Measurements from ENCODE around the gene IDH2. TPM values are rescaled to one million over a fixed set of nuclear protein-coding genes. Genes with fewer than 3 reads are reported as not detected.

Gene IDH2
- total RNA-seq, 1 donor from 2014 or later, result 126 TPM

- Mint-ChIP-seq H3K36me3 (peaks cover 2% of the 10 kb centered on the region), H3K4me3 (peak overlapping the region; percentile 85), H3K27me3 (ENCODE audit: low read depth) (no peaks in the 10 kb centered on the region), H3K27ac (peak overlapping the region; percentile 94), H3K4me1 (peaks cover 70% of the 10 kb centered on the region), H3K9me3 (no peaks in the 10 kb centered on the region)
- no peak for DNase-seq (ENCODE audit: low spot score in 2 of 2, unreplicated experiment in 2 of 2)
- TF ChIP-seq CTCF (IDR thresholded peaks at IDR 0.05; ENCODE audit: unreplicated experiment), result no peak
Measured at GRCh38 chr15:90099868-90100831, 2.1 kb downstream of the IDH2 start.

DNA sequence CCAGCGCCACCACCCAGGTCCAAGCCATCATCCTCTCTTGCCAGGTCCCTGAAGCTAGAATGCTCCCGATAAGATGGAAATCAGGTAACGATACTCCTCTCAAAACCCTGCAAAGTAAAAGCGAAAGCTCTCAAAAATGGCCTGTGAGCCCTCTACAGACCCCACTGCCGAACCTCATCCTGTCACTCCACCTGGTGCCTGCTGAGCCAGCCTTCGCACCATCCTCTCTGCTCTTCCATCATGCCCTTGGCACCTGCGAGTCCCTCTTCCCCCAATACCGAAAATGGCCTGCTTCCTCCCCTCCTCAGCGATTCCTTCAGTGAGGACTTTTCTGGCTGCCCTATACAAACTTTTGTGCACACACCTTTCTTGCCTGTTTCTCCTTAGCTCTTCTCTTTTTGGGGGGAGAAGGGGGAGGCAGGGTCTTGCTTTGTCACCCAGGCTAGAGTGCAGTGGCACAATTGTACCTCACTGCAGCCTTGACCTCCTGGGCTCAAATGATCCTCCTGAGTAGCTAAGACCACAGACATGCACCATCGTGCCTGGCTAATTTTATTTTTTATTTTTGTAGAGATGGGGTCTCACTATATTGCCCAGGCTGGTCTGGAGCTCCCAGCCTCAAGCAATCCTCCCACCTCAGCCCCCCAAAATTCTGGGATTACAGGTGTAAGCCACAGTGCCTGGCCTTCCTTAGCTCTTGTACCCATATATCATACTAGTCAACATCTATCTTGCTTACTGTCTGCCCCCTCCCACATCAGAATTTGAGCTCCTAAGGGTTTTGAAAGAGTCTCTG, 3.0 kb downstream of the IDH2 start:
- Mint-ChIP-seq H3K27me3 (ENCODE audit: low read depth) (no peaks in the 10 kb centered on the region), H3K9me3 (no peaks in the 10 kb centered on the region), H3K27ac (peak overlapping the region; percentile 93), H3K4me3 (no peak overlapping the region), H3K36me3 (peaks cover 2% of the 10 kb centered on the region), H3K4me1 (peaks cover 66% of the 10 kb centered on the region)
- no peak for TF ChIP-seq CTCF (IDR thresholded peaks at IDR 0.05; ENCODE audit: unreplicated experiment)
- no peak for DNase-seq (ENCODE audit: low spot score in 2 of 2, unreplicated experiment in 2 of 2)

GRCh38 chr15:90097475-90097874, 4.8 kb downstream of the IDH2 start:
- H3K27ac Mint-ChIP-seq, result peak overlapping the region; percentile 74
- TF ChIP-seq CTCF (IDR thresholded peaks at IDR 0.05; ENCODE audit: unreplicated experiment), result no peak
- no peaks in the 10 kb centered on the region for H3K27me3 Mint-ChIP-seq (ENCODE audit: low read depth)
- peaks cover 2% of the 10 kb centered on the region for H3K36me3 Mint-ChIP-seq
- H3K4me1 Mint-ChIP-seq, result peaks cover 62% of the 10 kb centered on the region
- no peak for DNase-seq (ENCODE audit: low spot score in 2 of 2, unreplicated experiment in 2 of 2)
- no peaks in the 10 kb centered on the region for H3K9me3 Mint-ChIP-seq
- H3K4me3 Mint-ChIP-seq, result no peak overlapping the region

DNA sequence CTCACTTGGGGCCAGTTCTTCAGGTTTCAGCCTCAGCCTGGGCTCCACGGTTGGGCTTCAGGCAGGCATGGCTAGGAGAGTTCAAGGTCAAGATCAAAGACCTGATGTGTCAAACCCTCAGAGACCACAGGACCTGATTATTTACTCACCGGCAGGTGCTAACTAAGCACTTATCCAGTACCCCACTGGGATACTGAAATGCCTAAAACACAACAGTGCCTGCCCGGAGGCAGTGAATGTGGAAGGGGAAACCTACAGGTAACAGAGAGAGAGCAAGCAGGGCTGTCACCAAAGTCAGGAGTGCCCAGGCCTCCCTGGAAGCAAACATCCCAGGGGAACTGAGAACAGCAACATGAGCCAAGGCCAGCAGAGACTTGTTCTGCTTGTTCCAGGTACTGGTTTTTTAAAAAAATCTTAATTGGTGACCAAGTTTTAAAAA, 6.7 kb downstream of the IDH2 start:
- Mint-ChIP-seq H3K9me3 (no peaks in the 10 kb centered on the region), H3K27ac (peak overlapping the region; percentile 92), H3K4me3 (no peak overlapping the region), H3K4me1 (peaks cover 50% of the 10 kb centered on the region), H3K27me3 (ENCODE audit: low read depth) (no peaks in the 10 kb centered on the region), H3K36me3 (peaks cover 11% of the 10 kb centered on the region)
- no peak for TF ChIP-seq CTCF (IDR thresholded peaks at IDR 0.05; ENCODE audit: unreplicated experiment)
- DNase-seq (ENCODE audit: low spot score in 2 of 2, unreplicated experiment in 2 of 2), result no peak

DNA sequence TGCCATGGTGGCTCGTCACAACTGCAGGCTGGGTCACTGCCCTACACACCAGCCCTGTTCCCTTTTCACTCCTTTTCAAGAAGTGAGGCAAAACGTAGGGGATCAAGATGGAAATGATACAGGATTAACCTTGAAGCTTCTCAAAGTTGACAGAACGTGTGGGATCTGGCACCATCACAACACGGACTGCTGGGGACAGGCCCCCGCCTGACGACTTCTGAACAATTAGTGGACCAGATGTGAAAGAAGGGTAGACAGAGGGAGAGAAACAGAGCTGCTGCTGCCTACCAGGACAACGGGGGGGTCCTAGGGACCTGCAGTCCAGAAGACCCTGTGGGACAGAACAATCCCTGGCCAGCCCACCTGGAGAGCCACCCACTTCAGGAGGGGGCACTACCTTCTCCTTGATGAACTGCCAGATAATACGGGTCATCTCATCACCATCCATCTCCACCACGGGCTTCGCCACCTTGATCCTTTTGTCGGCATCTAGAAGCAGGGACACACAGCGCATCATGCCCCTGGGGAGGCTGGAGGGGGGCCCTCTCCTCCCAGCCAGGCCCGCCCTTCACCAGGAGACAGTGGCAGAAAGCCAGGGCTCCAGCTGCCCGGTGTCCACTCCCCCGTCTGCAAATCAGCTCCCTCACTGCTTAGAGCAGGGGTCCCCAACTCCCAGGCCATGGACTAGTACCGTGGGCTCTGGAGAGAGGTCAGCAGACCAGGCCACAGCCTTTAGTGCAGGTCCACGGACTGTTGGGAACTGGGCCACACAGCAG, 10.9 kb downstream of the IDH2 start:
- H3K9me3 Mint-ChIP-seq, result no peaks in the 10 kb centered on the region
- peaks cover 14% of the 10 kb centered on the region for H3K4me1 Mint-ChIP-seq
- H3K36me3 Mint-ChIP-seq, result peaks cover 32% of the 10 kb centered on the region
- TF ChIP-seq CTCF (IDR thresholded peaks at IDR 0.05; ENCODE audit: unreplicated experiment), result no peak
- H3K27me3 Mint-ChIP-seq (ENCODE audit: low read depth), result no peaks in the 10 kb centered on the region
- H3K4me3 Mint-ChIP-seq, result no peak overlapping the region
- no peak overlapping the region for H3K27ac Mint-ChIP-seq
- DNase-seq (ENCODE audit: low spot score in 2 of 2, unreplicated experiment in 2 of 2), result no peak

All from mesothelial cell of epicardium (in vitro differentiated cells).